Activated T-cell treated with anti-CD3 and anti-CD28 coated beads for 24 hours (primary cell): ENCODE results near the gene EHF.

Experiments used
- DNase-seq: peaks from one replicate; pipeline ENCODE4 v3.0.0-alpha.2; 2020; ENCODE audit warnings: low read depth

Gene EHF

DNA sequence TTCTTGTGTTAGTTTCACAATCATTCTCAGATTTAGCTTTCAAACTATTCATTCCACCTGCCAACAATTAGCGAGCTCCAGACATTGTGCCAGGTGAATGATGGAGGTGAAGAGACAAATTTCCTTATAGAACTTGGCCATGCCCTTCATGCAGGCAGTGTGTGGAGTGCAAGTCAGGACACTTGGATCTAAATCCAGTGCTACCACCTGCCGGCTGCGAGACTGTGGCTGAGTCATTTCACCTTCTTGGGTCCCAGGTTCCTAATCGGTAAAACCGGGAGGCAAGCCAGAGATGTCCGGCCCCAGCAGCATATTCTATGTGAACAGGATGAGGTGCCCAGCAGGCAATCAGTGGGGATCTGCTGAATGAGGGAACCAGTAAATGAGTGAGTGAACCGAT is 18.6 kb upstream of the EHF start:
- DNase-seq = no peak

DNA sequence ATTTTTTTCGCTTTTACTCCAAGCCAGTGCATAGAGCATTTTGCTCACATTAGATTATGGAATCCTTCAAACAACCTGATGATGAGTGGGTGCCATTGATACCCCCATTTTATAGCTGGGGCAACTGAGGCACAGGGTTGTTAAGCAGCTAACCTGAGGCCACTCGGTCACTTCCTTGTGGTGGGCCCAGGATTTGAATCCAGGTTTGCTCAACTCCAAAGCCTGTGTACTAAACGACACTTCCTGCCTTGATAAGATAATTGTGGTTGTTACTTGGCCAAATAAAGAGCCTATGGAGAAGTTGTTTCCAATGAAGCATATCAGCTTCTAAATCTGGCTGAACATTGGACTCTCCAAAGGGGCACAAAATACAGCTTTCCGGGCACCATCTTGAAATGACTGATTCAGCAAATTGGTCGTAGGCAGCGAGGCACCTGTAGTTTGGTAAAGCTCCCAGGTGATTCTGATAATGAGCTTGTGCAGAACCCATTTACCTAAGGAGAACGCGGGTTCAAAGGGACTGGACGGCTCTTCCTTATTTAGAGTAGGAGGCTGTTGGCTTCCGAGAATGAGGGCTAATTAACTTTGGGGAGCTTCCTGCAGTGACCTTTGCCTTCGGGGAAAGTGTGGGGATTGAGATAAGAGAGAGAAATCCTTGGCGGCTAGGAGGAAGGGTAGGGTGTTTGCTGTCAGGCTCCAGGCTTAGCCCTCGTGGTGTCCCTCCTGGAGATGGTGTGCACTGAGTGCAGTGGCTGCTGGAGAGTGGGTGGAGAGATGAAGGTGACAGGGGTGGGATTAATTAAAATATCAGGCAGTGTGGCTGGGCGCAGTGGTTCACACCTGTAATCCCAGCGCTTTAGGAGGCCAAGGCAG is 17.5 kb upstream of the EHF start:
- no peak for DNase-seq

DNA sequence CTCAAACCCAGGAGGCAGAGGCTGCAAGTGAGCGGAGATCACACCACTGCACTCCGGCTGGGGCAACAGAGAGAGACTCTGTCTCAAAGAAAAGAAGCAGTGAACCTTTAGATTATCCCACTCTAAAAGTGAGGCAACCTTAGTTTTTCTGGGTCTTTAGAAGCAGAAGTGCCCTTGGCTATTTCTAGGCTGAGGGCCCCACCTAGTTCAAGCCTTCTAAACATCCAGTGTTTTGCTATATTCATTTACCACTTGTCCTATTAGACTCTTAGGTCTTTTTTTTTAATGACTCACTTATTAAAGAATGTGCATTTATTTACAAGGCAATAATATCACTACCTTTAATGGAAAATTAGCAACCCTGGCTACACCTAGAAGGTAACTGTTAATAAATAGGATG is 16.7 kb upstream of the EHF start:
- no peak for DNase-seq

DNA sequence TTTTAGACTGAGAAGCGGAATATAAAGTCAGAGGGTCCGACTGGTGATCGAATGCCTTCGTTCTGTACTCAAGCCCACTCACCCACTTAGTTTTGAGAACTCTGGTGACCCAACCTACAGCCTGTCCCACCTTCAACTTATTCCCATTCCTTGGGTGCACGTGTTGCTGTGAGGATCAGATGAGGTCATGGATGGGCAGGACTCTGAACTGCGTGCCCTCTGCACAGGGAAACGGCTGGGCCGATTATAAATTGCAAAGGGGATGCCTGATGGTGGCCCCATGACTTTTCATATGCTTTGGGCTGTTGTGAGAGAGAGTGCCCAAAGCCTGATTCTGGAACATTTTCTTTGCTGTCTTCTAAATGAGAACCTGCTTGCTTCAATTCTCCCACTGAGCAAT is 16.0 kb upstream of the EHF start:
- no peak for DNase-seq

DNA sequence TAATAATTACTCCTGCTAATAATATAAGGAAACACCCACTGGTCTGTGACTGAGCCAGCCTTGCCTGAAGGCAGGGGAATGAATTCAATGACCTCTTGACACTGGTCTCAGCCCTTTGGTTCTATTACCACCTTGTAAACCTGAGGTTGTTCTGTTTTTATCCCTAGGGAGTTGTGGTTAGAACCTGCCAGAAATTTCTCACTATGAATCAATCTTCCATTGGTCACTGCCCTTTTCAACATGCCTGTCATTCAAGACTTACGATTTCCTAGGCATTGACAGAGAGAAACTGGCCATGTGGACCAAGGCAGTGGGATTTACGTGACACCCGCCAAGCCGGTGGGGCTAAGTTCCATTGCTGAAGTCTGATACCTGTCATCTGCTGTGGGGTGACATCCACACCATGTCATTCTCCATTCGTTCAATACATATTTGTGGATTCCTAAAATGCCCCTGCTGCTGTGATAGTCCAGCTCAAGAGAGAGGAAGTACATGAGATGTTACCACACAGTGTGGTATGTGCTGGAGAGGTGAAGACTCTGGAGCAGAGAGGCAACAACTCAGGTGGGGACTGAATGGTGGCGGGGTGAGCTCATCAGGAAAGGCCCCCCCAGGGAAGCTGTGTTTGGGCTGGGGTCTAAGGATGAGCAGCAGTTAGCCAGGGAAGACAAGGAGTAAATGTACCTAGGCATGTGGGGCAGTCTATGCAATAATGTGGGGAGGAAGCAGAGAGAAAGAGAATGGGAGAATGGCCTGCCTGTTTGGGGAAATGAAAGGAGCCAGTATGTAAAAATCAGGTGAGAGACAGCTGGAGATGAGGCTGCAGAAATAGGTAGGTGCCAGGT is 15.2 kb upstream of the EHF start:
- DNase-seq = no peak

DNA sequence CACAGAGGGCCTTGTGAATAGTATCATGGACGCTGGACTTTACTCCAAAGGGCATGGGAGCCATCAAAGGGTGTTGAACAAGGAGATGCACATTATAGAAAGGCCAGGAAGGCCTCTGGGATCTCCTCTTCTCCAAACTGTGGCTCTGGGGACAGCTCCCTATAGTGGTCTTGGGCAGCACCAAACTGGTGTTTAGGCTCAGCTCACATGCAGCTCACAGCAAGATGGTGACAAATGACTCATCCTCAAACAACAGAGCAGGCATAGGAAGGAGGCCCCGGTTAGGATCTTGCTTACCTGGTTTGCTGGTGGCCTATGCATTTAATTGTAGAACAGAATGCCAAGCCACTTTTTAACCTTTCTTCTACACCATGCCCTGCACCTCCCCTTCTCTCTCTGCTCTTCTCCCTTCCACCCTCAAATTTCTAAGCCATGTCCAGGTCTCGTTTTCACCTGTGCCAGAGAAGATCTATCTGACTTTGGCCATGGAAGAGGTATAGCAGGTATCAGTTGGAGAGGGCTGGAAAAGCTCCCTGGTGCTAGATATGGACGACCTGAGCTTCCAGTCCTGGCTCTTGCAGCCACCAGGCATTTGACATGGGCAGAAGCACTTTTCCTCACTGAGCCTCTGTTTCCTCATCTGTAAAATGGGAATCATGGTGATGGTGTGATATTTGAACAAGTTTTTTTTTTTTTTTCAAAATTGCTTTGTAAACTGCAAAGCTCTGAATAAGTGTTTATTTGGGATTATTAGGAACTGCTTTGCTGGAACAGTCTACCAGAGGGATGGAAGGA is 14.4 kb upstream of the EHF start:
- no peak for DNase-seq

DNA sequence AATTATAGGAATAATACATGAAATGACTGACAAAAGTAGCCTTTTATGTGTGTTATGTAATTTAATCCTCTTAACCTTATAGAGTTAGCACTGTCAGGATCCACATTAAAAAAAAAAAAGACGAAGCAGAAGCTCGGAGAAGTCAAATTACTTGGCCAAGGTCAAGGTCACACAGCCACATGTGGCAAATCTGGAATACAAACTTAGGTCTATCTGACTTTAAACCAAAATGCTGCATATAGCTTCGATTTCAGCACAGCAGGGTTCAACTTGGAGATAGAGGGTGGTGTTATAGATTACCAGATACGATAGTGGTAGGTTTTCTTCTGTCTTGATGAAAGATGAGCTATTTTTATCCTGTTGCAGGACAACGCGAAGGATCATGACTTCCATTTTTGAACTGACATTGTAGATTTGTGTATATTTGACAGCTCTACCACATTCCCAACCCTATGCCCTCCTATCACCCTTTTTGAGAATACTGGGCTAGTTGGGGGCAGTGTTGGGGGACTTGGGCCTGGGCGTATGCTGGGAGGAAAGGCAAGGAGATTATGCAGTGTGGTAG is 11.6 kb upstream of the EHF start:
- DNase-seq = no peak

DNA sequence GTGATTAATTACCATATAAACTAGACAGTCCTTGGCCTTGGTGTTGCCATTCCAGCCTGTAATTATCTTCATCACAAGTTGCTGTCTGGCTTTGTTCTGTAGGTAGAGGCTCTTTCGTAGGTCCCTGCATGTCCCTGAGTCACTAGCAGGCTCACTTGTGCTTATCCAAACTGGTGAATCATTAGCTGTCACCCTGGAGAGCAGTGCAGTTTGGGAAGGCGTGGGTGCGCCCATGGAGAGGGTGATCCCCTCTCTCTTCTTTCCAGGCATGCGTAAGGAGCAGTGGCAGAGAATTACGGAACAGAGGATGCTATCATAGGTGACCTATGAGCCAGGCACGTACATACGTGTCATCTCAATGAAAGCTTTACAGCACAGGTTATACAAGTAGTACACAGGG is 11.0 kb upstream of the EHF start:
- DNase-seq = no peak

DNA sequence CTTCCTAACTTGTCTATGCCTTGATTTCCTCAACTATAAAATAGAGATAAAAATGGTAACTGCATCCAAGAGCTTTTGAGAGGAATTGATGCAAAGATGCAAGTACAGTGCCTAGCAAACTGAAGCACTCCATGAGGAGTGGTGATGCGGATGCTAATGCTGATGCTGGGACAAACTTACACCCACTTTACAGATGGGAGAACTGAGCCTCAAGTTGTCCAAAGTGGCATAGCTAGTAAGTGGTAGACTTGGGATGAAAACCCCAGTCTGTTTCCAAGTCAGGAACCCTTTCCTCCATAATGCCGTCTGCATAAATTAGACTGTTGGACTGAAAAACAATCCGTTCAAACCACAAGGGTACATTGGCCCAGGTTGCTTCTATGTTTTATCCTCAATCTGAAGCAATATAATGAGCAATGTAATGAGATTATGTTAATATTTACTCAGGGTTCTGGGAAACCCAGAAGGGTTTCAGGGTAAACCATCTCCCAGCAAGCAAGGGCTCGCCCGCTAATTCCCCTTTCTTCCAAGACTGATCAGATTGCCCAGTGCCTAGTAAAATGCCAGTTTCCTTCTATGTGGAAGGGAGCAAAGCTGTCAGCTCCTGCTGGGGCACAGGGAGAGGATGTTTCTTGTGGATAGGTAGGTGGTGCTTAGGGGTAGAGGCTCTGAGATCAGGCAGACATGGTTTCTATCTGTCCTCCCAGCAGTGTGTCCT is 10.4 kb upstream of the EHF start:
- DNase-seq = no peak

DNA sequence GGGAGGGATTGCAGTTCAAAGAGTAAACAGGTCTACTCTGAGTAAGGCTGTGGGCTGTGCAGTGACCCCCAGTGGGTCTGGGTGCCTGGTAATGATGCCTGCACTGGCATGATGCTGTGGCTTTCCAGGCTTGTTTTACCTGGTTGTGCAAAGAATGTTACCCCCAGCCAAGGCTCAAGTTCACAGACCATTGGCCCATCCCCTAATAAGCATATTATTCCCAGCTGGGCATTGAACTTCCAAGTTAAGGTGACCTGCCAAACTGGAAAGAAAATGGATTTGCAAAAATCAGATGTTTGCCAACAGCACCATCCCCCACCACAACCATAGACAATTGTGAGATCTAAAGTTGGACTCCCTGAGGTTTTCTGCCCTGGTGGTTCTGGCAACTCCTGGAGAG is 7.9 kb upstream of the EHF start:
- no peak for DNase-seq

DNA sequence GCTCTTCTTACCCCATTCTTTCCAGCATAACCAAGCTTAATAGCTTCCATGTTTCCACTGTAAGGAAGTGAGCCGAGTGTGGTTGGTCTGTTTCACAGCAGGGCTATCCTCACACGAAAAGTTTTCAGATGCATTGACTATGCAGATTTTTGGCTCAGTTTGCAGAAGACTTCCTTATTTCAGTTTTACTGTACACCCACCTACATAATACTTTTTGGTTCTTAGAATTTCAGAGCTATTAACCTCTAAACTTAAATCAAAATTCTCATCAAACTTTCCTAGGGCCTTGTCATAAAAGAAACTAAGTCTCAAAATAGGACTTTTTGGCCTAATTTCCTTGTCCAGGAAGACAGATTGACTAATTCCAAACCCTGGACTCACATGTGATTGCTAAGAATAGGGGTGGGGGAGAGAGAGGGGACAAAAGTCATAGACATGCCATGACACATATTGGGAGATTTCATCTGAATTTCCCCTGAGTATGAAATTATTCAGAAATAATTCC is 7.3 kb upstream of the EHF start:
- DNase-seq = no peak

DNA sequence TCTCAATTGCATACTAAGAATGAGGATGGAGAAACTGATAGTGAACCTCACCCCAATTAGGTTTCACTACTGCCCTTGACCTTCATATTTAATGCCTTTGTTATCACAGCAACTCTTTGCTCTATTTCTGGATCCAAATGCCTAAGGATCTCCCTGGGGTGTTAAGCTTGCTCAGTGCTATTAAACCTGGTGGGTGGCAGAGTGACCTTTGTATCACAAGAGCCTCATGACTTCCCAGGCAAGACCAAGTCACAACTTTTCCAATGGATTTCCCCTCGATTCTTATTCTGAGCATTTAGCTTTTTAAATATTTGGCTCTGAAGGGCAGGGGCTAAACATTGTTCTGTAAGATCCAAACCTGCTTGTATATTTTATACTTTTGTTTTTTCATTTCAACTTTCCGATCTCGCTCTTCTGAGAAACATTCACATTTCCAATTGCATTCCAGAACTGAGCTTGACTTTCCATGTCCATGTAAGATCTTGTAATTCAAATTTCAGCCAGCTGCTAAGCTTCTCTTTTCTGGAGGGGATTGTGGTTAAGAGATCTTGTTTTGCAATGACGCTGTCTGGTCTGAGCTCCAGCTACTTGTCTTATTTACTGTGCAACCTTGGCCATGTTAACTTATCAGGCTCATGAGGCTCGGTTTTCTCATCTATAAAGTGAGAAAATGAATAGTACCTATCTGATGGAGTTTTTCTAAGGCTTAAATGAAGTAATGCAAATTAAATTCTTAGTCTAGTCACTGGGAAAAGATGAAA is 6.4 kb upstream of the EHF start:
- no peak for DNase-seq

DNA sequence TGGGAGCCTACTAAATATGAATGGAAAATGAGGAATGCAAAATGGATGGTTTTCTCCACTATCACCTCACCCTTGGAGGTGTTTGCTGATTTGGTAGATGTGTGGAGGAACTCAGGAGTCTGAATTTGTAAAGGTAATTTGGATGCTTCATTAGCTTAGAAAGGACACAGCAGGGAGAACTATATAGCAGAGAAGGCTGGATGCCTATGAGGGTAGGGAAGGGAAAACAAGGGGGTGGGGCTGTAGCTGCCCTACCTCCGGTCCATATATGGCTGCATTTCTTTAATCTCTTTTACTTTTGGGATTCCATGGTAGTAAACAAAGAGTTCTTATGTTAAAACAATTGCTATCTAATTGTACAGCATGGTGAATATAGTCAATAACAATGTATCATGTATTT is 4.8 kb upstream of the EHF start:
- no peak for DNase-seq

DNA sequence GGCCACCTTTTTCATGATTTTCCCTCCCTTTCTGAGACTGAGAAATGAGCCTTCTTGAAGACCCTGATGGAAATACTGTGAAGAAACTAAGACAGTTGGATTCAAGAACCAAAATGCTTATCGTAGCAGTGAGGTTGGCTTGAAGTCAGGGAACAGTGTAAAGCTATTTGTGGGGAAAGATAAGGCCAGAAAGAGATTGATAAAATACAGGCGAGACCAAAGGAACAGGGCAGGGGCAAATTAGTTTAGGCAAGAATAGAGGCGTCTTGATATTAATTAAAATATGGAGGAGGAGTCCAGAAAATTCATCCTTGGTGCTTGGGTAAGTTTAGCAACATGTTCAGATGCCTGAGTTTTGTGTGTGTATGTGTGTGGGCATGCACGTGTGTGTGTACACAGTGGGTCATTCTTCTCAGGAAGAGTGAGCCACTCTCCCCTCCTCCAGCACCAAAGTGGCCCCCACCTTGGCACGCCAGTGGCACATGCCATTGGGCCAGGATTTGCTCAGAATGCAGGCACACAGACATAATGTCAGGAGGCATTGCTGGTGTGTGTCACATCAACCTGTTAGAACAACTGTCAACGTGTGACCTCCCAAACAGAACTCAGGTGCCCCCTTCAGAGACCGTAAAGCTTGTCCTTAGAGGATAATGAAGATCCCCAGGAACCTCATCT is 3.9 kb upstream of the EHF start:
- no peak for DNase-seq

DNA sequence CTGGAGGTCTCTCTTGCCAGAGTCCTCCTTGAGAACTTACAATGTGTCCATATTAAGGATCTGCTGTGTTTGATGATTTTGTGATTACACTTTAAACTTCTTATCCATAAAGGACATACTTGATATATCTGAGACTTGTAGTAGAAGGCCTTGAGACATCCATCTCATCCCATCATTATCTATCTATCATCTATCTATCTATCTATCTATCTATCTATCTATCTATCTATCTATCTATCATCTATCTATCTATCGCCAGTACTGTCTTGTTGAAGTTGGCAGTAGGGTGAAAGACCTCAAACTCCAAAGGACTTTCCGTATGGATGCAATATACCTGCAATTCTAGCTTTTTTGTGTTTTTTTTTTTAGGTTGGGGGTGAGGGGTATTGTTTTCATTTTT is 2.5 kb upstream of the EHF start:
- DNase-seq = no peak

DNA sequence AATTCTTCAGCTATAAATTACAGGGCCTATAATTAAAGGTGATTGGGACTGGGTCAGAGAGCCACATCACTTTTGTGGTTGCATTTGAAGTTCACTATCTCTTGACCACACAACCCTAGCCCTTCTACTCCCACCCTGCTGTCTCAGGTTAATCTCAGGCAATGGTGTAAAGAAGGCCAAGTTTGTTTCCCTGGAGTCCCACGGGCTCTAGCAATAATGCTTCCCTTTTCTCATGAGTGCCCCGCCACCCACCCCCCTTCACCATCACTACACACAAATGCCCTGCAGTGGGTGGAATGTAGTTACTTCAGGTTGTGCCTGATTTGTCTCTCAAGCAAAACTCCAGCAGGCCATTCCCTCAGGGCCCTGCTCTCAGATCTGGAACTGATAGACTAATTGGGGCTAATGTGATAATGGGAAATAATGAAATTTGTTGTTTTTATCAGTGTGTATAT is 1.8 kb upstream of the EHF start:
- DNase-seq = no peak

DNA sequence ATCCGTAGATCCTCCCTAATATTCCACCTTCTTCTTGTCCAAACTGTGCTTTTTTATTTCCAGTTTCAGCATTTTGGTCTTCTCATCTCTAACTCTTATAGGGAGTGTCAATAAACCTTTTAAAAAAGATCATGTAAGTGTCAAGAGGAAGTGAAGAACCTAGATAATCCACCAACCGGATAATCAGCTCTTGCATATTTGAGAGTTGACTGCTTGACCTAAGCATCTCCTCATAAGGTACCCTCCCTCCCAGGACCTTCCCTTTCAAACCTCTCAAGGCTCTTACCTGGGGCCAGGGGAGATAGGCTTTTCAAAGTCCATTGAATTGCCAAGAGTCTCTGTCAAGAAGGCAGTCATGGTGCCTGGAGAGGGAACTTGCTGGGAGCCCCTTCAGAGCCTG is 691 bp upstream of the EHF start:
- no peak for DNase-seq

DNA sequence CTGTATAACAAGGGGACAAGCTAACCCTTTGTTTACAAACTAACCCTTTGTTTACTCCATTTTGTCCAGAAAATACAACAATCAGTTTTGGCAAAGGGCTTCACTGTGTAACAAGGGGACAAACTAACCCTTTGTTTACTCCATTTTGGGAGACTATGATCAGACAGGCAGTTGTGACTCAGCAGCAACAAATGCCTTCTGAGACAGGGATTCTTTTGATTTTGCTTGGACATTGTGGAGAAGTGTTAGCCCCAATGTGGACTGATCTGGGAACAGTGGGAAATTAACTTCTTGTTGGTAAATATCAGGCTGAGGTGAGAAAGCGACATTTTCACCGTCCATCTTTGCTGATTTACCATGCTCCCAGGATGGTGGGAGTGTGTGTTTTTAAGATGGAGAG is 983 bp downstream of the EHF start:
- no peak for DNase-seq

DNA sequence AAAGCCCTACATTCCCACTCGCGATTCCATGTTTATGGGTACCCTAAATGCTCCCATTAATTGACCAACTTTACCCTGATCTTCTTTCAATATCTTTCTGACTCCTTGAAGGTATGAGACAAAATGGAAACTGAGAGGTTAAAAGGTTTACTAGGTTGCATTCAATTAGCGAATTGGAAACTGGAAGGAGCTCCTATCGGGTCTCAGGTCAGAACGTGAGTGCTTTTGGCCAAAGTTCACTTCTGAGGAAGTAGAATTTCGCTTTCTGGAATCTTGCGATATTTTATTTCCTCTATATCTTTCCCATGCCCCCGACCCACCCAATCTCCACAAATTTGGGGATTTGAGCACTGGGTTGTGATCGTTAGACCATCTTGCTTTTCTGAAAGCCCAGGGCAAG is 2.6 kb downstream of the EHF start:
- DNase-seq = no peak

DNA sequence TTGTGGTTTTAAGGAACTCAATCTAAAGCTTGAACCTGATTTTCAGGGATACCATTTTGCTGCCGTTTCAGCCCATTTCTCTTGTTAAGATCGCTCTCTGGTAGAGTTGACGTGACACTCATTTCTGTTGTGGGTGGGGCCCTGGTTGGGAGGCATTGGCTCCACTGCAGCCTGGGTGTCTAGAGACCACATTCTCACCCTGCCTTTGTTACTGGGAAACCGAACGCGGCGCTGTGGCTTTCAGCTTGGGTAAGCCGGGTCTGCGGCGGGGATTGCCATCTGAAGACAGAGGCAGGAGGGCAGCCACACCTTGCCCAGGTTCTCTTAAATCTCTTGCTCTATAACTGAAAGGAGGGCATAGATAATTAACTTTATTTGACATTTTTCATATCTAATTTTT is 3.2 kb downstream of the EHF start:
- DNase-seq = no peak
